NCI-H1092 (cell line): ENCODE data around the gene DYNC1LI2.
"Not testable (repeated sequence)": the region's sequence is repeated elsewhere in the genome, so short reads cannot be mapped to it uniquely, and the experiment has no call there.

Experiments
- DNase-seq: peaks from one replicate; lab custom pipeline; 2025; lab: John Stamatoyannopoulos, UW

DYNC1LI2 gene

GRCh38 chr16:66696669-66697630 lies 54.5 kb downstream of the DYNC1LI2 start, which contains the start of gene CMTM4:
Gene CMTM4 (minus strand): TSS chr16:66696743. CDS start chr16:66696525, 218 bp downstream.
- peak; percentile 82 for DNase-seq

DNA sequence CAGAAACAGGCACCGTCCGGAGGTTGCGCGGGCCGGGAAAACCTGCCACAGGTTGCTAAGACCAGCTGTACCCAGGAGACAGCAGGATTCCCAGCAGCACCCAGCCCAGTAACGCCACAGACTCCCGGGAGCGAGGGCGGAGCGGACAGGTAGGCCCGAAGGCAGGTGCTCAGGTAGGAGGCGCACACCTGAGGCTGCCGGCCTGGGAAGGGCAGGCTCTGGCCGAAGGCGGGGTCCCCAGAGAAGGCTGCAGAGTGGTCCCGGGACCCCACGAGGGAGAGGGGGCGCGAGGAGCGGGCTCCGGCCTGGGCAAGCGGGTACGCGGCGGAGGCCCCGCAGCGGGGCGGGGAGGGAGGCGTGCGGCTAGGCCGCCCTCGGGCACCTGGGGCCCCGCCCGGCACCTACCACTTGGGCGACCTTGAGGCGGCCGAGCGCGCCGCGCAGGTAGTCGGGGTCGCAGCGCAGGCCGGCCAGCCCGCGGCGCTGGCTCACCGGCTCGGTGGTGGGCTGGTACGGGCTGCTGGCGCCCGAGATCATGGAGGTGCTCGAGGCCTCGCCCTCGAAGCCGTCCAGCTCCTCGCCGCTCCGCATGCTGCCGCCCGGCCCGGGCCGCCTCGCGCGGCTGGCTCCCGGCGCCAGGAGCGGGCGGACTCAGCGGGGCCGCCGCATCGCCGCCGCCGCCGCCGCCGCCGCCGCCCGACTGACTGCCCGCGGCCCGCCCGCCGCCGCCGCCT lies 55.3 kb downstream of the DYNC1LI2 start:
- DNase-seq, result no peak

GRCh38 chr16:66695471-66695934 lies 55.9 kb downstream of the DYNC1LI2 start:
- DNase-seq, result no peak

- DNase-seq, result no peak
Measured at GRCh38 chr16:66693149-66693548, 58.3 kb downstream of the DYNC1LI2 start.

DNA sequence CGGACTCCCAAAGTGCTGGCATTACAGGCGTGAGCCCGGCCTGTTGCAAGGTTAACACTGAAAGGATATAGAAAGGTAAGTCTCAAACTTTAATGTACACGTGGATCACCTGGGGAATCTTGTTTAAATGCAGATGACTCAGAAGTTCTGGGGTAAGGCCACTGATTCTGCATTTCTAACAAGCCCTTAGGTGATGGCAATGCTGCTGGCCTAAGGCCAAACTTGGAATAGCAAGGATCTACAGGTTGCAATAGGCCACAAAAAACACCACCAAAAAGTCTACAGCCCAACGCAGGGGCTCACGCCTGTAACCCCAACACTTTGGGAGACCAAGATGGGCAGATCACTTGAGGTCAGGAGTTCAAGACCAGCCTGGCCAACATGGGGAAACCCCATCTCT lies 59.1 kb downstream of the DYNC1LI2 start:
- no peak for DNase-seq

DNA sequence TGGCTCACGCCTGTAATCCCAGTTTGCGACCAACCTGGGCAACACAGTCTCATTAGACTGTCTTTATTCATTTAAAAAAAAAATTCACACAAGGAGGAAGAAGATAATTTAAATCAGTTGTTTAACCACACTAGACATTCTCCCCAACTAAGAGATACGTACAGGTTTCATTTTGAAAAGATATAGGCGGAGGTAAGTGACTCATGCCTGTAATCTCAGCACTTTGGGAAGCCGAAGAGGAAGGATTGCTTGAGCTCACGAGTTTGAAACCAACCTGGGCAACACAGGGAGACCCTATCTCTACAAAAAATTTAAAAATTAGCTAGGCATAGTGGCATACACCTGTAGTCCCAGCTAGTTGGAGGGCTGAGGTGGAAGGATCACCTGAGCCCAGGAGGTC lies 60.2 kb downstream of the DYNC1LI2 start:
- DNase-seq, result no peak

DNA sequence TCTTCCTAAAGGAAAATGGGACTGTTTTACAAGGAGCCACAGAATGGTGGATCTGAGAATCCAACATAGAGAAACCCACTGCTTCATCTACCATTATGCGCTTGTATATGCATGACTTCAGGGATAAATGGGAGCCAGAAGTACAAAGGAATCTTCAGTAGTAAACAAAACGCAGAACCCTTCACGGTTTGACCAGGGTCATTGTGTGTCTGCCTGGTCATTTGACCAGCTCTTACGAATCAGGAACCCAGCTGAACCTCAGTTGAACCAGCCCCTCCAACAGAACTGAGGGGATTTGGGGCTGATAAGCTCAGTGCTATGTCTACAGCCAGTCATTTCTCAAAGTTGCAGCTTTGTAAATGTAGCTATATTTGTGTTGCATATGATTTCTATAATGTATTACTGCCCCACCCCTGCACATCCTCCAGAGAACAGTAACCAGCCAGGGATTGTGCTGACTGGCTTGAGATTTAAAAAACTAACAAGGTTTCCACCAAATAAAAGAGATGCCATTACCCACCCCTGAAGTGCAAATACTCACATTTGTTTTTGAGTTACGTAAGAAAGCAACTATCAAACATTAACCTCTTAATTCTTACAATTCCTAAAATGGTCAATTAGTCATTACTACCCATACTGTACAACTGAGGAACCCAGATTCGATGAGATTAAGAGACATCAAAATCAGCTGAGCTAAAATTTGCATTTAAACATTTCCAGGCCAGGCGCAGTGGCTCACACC lies 61.1 kb downstream of the DYNC1LI2 start:
- DNase-seq, result no peak

- no peak for DNase-seq
Measured at GRCh38 chr16:66689282-66689681, 62.1 kb downstream of the DYNC1LI2 start.

GRCh38 chr16:66687906-66688625 lies 63.3 kb downstream of the DYNC1LI2 start:
- no peak for DNase-seq

- DNase-seq, result not testable (repeated sequence)
Measured at GRCh38 chr16:66685501-66686115, 65.8 kb downstream of the DYNC1LI2 start.

DNA sequence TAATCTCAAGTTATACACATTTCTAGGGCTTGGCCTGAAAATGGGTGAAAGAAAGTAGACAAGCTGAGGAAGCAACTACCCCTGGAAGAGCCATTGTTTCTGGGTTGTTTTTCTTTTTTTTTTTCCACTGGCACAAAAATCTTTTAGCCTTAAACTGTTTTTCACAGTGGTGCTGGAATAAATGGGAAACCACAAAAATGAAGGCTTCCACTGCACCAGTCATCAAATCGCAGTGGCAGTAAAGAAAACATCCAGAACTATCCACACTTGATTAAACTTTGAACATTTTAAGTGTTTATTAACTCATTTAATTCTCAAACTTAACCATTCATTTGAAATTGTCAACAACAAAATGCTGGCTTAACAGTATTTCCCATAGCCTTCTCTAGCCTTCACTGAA lies 69.1 kb downstream of the DYNC1LI2 start:
- no peak for DNase-seq

GRCh38 chr16:66681676-66682075 lies 69.7 kb downstream of the DYNC1LI2 start:
- no peak for DNase-seq

DNA sequence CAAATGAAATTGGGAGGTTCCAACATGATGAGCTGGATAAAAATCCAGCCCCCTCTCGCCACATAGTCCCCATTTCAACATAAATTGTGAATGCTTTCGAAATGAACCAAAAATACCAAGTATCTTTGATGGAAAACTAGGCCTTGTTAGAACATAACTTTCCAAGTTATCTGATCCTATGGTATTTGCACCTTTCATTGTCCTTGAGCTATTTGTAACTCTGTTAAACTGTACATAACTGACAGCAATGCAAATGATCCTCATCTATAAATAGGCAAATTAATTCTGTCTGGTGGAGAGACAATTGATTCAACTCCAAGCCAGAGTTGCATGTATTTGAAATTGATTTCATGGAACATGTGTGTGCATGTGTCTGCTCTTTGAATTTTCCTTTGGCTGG lies 73.1 kb downstream of the DYNC1LI2 start:
- DNase-seq, result no peak

- DNase-seq, result no peak
Measured at GRCh38 chr16:66677836-66678235, 73.6 kb downstream of the DYNC1LI2 start.

GRCh38 chr16:66677179-66677578 lies 74.2 kb downstream of the DYNC1LI2 start:
- DNase-seq, result no peak

DNA sequence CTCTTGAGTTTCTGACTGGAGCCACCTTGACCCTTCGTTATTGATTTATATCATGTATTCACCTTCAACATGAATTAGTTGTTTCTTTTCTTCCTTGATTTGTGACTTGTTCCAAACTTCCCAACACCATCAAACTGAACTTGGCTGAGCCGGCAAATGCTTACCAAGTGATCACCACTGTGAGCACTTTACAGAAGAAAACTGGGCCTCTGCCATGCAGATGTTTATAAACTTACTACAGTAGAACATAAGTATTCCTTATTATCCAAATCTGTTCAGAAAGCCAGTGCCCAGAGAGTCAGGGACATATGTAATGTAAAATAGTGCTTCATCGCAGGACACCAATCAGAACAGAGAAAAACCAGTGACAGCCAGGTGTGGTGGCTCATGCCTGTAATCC lies 74.8 kb downstream of the DYNC1LI2 start:
- no peak for DNase-seq

DNA sequence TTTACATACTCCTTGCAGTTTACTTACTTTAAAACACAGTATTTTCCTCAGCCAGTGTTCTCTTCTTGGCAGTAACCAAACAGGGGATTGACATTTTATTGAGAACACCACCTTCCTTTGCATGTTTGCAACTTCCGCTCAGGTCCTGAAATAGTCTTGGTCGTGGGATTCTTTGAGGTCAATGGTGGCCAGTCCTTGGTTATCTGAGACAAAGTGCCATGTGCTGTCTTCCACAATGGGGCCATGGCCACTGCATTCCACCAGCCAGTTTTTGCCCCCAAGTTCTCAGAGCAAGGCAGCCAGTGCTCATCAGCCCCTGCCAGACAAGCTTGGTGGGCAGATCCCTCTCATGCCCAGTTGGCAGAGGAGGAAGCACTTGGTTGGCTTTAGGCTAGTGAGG lies 77.7 kb downstream of the DYNC1LI2 start:
- DNase-seq, result no peak
